Panc1 (cell line): ENCODE data around the gene CNKSR3. TPM values are rescaled to one million over a fixed set of nuclear protein-coding genes. Genes with fewer than 3 reads are reported as not detected.

ENCODE experiments used
- ATAC-seq: fragments of 200-7000 bp; cut with Tn5 transposase; 2 replicates; pipeline ENCODE4 v1.9.1; 2020; ENCODE audit warnings: mild to moderate bottlenecking, moderate library complexity
- BruUV-seq: library from RNA; stranded (reverse); fragments of 400-500 nt; replicated peaks from 2 replicates; lab custom pipeline; 2021; lab: Mats Ljungman, UMichigan
- CTCF ChIA-PET: fragments of 300-600 bp; sonication (Branson Sonifier 250); formaldehyde crosslinking; loops from one replicate; lab custom pipeline; 2022; ENCODE audit warnings: antibody characterized with exemption; lab: Charles Lee
- POLR2A ChIA-PET: fragments of 300-600 bp; sonication (Branson Sonifier 250); formaldehyde crosslinking; loops from one replicate; lab custom pipeline; 2022; ENCODE audit warnings: antibody characterized with exemption; lab: Charles Lee
- DNase-seq: peaks from one replicate; pipeline ENCODE4 v3.0.0-alpha.2; 2010; ENCODE audit warnings: low read depth, low spot score
- H3K27ac ChIP-seq: 2 replicates; pipeline ENCODE4 v1.5.1; 2011; ENCODE audit warnings: mild to moderate bottlenecking, low read length, inconsistent platforms
- H3K27me3 ChIP-seq: fragments of 200-500 bp; sonication (Bioruptor generic); 2 replicates; pipeline ENCODE4 v1.6.0; 2014; ENCODE audit warnings: low read length, inconsistent platforms; ENCODE audit not compliant: control insufficient read depth, insufficient read depth
- H3K36me3 ChIP-seq: fragments of 200-500 bp; sonication (Bioruptor generic); 2 replicates; pipeline ENCODE4 v1.5.1; 2014; ENCODE audit warnings: inconsistent platforms, mild to moderate bottlenecking, low read length, moderate library complexity; ENCODE audit not compliant: control insufficient read depth, insufficient read depth
- H3K4me1 ChIP-seq: 2 replicates; pipeline ENCODE4 v1.5.1; 2011; ENCODE audit warnings: inconsistent platforms, mild to moderate bottlenecking, low read length, moderate library complexity; ENCODE audit not compliant: control insufficient read depth, insufficient read depth
- H3K4me3 ChIP-seq, 2 experiments: 2 replicates each; pipeline ENCODE4 v1.5.1; 2011 to 2012; ENCODE audit warnings: low read depth in 2 of 2, low read length in 2 of 2, mild to moderate bottlenecking in 2 of 2, inconsistent platforms in 1 of 2, moderate library complexity in 1 of 2
- H3K9me3 ChIP-seq: fragments of 200-500 bp; sonication (Bioruptor generic); 2 replicates; pipeline ENCODE4 v1.5.1; 2014; ENCODE audit warnings: low read depth, mild to moderate bottlenecking, inconsistent platforms, low read length, moderate library complexity; ENCODE audit not compliant: control insufficient read depth, insufficient read depth
- POLR2AphosphoS5 ChIP-seq: IDR thresholded peaks from 2 replicates; pipeline ENCODE4 v1.6.1; 2012; ENCODE audit warnings: mild to moderate bottlenecking, low read depth, low read length, moderate library complexity
- SIN3A ChIP-seq: IDR thresholded peaks from 2 replicates; pipeline ENCODE4 v1.6.1; 2012; ENCODE audit warnings: low read depth, mild to moderate bottlenecking, low read length, moderate library complexity, borderline replicate concordance; ENCODE audit not compliant: insufficient read depth
- TCF7L2 ChIP-seq: IDR thresholded peaks from 2 replicates; pipeline ENCODE4 v1.6.1; 2011; ENCODE audit warnings: mild to moderate bottlenecking, low read depth, low read length, inconsistent platforms
- in situ Hi-C: cut with HindIII; loops from 2 replicates; pipeline ENCODE4 v1.10.0; 2016; ENCODE audit warnings: low sequenced_read_pairs, low pct_unique_long_range_greater_than_20kb
- intact Hi-C: fragments of 100-400 bp; cut with micrococcal nuclease; formaldehyde crosslinking; loops from one replicate; pipeline ENCODE4 v1.10.0; 2022; ENCODE audit not compliant: unreplicated experiment
- total RNA-seq: library from RNA; stranded (reverse); gene quantifications from one replicate; pipeline ENCODE4 v1.2.1, GENCODE V29; 2021; ENCODE audit not compliant: unreplicated experiment
- TF ChIP-seq, protein P1 (sequence below): fragments of 450-650 bp; IDR thresholded peaks from 2 replicates; pipeline ENCODE4 v1.5.1; 2017; ENCODE audit warnings: mild to moderate bottlenecking
- TF ChIP-seq, protein P2 (sequence below), 2 experiments: IDR thresholded peaks; 2 replicates each; pipeline ENCODE4 v1.6.1; 2011 to 2012; ENCODE audit warnings: low read depth in 2 of 2, control low read depth in 1 of 2, low read length in 1 of 2, mild to moderate bottlenecking in 1 of 2, moderate library complexity in 1 of 2; ENCODE audit not compliant: insufficient read depth in 1 of 2

CNKSR3 gene
- total RNA-seq, 1 experiment from 2014 or later = 18.2 TPM

GRCh38 chr6:154511791-154512190 is 1.3 kb upstream of the CNKSR3 start:
- BruUV-seq = no TSS peak
- Histone ChIP-seq H3K4me1 (peaks cover 25% of the 10 kb centered on the region), H3K27ac (peak overlapping the region; percentile 86), H3K4me3 (peak overlapping the region; percentile 22 to 34), H3K9me3 (no peaks in the 10 kb centered on the region), H3K36me3 (no peaks in the 10 kb centered on the region), H3K27me3 (no peaks in the 10 kb centered on the region)
- intact Hi-C loops = loop anchor here (2.0 to 10.0 kb wide), 2 partner anchors 21 to 153 kb away; no protein-coding TSS in a partner anchor
- POLR2A ChIA-PET = no interaction called here
- TF ChIP-seq, protein P1, sequence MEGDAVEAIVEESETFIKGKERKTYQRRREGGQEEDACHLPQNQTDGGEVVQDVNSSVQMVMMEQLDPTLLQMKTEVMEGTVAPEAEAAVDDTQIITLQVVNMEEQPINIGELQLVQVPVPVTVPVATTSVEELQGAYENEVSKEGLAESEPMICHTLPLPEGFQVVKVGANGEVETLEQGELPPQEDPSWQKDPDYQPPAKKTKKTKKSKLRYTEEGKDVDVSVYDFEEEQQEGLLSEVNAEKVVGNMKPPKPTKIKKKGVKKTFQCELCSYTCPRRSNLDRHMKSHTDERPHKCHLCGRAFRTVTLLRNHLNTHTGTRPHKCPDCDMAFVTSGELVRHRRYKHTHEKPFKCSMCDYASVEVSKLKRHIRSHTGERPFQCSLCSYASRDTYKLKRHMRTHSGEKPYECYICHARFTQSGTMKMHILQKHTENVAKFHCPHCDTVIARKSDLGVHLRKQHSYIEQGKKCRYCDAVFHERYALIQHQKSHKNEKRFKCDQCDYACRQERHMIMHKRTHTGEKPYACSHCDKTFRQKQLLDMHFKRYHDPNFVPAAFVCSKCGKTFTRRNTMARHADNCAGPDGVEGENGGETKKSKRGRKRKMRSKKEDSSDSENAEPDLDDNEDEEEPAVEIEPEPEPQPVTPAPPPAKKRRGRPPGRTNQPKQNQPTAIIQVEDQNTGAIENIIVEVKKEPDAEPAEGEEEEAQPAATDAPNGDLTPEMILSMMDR = no peak
- TF ChIP-seq TCF7L2 = no peak
- TF ChIP-seq POLR2AphosphoS5 = no peak
- TF ChIP-seq SIN3A = no peak
- TF ChIP-seq, protein P2, sequence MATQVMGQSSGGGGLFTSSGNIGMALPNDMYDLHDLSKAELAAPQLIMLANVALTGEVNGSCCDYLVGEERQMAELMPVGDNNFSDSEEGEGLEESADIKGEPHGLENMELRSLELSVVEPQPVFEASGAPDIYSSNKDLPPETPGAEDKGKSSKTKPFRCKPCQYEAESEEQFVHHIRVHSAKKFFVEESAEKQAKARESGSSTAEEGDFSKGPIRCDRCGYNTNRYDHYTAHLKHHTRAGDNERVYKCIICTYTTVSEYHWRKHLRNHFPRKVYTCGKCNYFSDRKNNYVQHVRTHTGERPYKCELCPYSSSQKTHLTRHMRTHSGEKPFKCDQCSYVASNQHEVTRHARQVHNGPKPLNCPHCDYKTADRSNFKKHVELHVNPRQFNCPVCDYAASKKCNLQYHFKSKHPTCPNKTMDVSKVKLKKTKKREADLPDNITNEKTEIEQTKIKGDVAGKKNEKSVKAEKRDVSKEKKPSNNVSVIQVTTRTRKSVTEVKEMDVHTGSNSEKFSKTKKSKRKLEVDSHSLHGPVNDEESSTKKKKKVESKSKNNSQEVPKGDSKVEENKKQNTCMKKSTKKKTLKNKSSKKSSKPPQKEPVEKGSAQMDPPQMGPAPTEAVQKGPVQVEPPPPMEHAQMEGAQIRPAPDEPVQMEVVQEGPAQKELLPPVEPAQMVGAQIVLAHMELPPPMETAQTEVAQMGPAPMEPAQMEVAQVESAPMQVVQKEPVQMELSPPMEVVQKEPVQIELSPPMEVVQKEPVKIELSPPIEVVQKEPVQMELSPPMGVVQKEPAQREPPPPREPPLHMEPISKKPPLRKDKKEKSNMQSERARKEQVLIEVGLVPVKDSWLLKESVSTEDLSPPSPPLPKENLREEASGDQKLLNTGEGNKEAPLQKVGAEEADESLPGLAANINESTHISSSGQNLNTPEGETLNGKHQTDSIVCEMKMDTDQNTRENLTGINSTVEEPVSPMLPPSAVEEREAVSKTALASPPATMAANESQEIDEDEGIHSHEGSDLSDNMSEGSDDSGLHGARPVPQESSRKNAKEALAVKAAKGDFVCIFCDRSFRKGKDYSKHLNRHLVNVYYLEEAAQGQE (IDR thresholded peaks at IDR 0.05; ENCODE audit: insufficient read depth in 1 of 2, low read depth in 2 of 2, low read length in 1 of 2) = no peak
- in situ Hi-C loops = no loop called here
- CTCF ChIA-PET = no interaction called here
- DNase-seq (no peak), ATAC-seq (no peak)

- BruUV-seq = no TSS peak
- intact Hi-C loops = loop anchor here (2.0 to 10.0 kb wide), 3 partner anchors 23 to 355 kb away; no protein-coding TSS in a partner anchor
Measured at GRCh38 chr6:154509421-154510143, 903 bp downstream of the CNKSR3 start.

More at GRCh38 chr6:154509421-154510143, 903 bp downstream of the CNKSR3 start:
- Histone ChIP-seq H3K9me3 (no peaks in the 10 kb centered on the region), H3K36me3 (no peaks in the 10 kb centered on the region), H3K27ac (peak overlapping the region; percentile 71), H3K4me3 (peak overlapping the region; percentile 63 to 87), H3K4me1 (peaks cover 25% of the 10 kb centered on the region), H3K27me3 (no peaks in the 10 kb centered on the region)
- in situ Hi-C loops = no loop called here
- CTCF ChIA-PET = interaction anchor here (1.3 kb wide), 1 partner anchor 9 kb away, joined by 12 read pairs; no protein-coding TSS in a partner anchor
- ATAC-seq (peak; percentile 33), DNase-seq (no peak)
- TF ChIP-seq, protein P1 = no peak; the same call in 1 of the 2 replicates
- TF ChIP-seq SIN3A (no peak), POLR2AphosphoS5 (no peak), TCF7L2 (no peak)
- TF ChIP-seq, protein P2 (IDR thresholded peaks at IDR 0.05; ENCODE audit: insufficient read depth in 1 of 2, low read depth in 2 of 2, low read length in 1 of 2) = no peak
- POLR2A ChIA-PET = interaction anchor here (0.6 kb wide), 1 partner anchor 1144 kb away, joined by 3 read pairs; no protein-coding TSS in a partner anchor
